GM20000 (cell line): Measurements from ENCODE around the gene ZXDA.

ENCODE experiments used
- DNase-seq: peaks from one replicate; pipeline ENCODE4 v3.0.0; 2012; ENCODE audit warnings: low spot score
- CTCF ChIP-seq: IDR thresholded peaks from 2 replicates; pipeline ENCODE4 v1.5.1; 2012; ENCODE audit warnings: mild to moderate bottlenecking, control low read depth; ENCODE audit errors: extremely low read depth, missing control alignments

Gene ZXDA

GRCh38 chrX:57901466-57901865 lies 8.8 kb downstream of the ZXDA start:
- DNase-seq: no peak
- no peak for TF ChIP-seq CTCF

GRCh38 chrX:57900975-57901374 lies 9.3 kb downstream of the ZXDA start:
- DNase-seq: no peak
- no peak for TF ChIP-seq CTCF

- no peak for DNase-seq
- no peak for TF ChIP-seq CTCF
These were observed 10.4 kb downstream of the ZXDA start for GRCh38 chrX:57899906-57900305.

- TF ChIP-seq CTCF: no peak
- DNase-seq: no peak
These were observed 11.2 kb downstream of the ZXDA start for GRCh38 chrX:57899064-57899463.

DNA sequence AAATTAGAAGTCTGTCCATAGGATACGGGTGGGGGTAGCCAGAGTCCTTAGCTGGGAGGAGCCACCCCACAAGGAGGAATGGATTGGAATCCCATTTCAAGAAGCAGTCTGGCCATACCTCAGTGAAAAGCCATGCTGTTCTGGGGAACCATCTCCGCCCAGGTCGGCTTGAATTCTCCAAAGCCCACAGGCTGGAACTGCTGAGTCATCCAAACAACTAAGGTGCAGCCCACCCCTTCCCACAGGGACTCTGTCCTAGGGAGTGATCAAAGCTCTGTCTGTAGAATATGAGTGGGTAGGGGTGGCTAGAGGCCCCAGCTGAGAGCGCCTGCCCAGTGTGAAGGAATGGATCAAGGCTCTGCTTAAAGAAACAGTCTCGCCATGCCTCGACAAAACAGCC lies 38.8 kb downstream of the ZXDA start:
- TF ChIP-seq CTCF: no peak
- no peak for DNase-seq
